Panc1 (cell line): ENCODE data around the gene ACIN1. TPM values are rescaled to one million over a fixed set of nuclear protein-coding genes. Genes with fewer than 3 reads are reported as not detected.

Source experiments
- ATAC-seq: fragments of 200-7000 bp; cut with Tn5 transposase; 2 replicates; pipeline ENCODE4 v1.9.1; 2020; ENCODE audit warnings: mild to moderate bottlenecking, moderate library complexity
- BruUV-seq: library from RNA; stranded (reverse); fragments of 400-500 nt; replicated peaks from 2 replicates; lab custom pipeline; 2021; lab: Mats Ljungman, UMichigan
- CTCF ChIA-PET: fragments of 300-600 bp; sonication (Branson Sonifier 250); formaldehyde crosslinking; loops from one replicate; lab custom pipeline; 2022; ENCODE audit warnings: antibody characterized with exemption; lab: Charles Lee
- POLR2A ChIA-PET: fragments of 300-600 bp; sonication (Branson Sonifier 250); formaldehyde crosslinking; loops from one replicate; lab custom pipeline; 2022; ENCODE audit warnings: antibody characterized with exemption; lab: Charles Lee
- DNase-seq: peaks from one replicate; pipeline ENCODE4 v3.0.0-alpha.2; 2010; ENCODE audit warnings: low read depth, low spot score
- H3K27ac ChIP-seq: 2 replicates; pipeline ENCODE4 v1.5.1; 2011; ENCODE audit warnings: mild to moderate bottlenecking, low read length, inconsistent platforms
- H3K27me3 ChIP-seq: fragments of 200-500 bp; sonication (Bioruptor generic); 2 replicates; pipeline ENCODE4 v1.6.0; 2014; ENCODE audit warnings: low read length, inconsistent platforms; ENCODE audit not compliant: control insufficient read depth, insufficient read depth
- H3K36me3 ChIP-seq: fragments of 200-500 bp; sonication (Bioruptor generic); 2 replicates; pipeline ENCODE4 v1.5.1; 2014; ENCODE audit warnings: inconsistent platforms, mild to moderate bottlenecking, low read length, moderate library complexity; ENCODE audit not compliant: control insufficient read depth, insufficient read depth
- H3K4me1 ChIP-seq: 2 replicates; pipeline ENCODE4 v1.5.1; 2011; ENCODE audit warnings: inconsistent platforms, mild to moderate bottlenecking, low read length, moderate library complexity; ENCODE audit not compliant: control insufficient read depth, insufficient read depth
- H3K4me3 ChIP-seq, 2 experiments: 2 replicates each; pipeline ENCODE4 v1.5.1; 2011 to 2012; ENCODE audit warnings: low read depth in 2 of 2, low read length in 2 of 2, mild to moderate bottlenecking in 2 of 2, inconsistent platforms in 1 of 2, moderate library complexity in 1 of 2
- H3K9me3 ChIP-seq: fragments of 200-500 bp; sonication (Bioruptor generic); 2 replicates; pipeline ENCODE4 v1.5.1; 2014; ENCODE audit warnings: low read depth, mild to moderate bottlenecking, inconsistent platforms, low read length, moderate library complexity; ENCODE audit not compliant: control insufficient read depth, insufficient read depth
- POLR2AphosphoS5 ChIP-seq: IDR thresholded peaks from 2 replicates; pipeline ENCODE4 v1.6.1; 2012; ENCODE audit warnings: mild to moderate bottlenecking, low read depth, low read length, moderate library complexity
- SIN3A ChIP-seq: IDR thresholded peaks from 2 replicates; pipeline ENCODE4 v1.6.1; 2012; ENCODE audit warnings: low read depth, mild to moderate bottlenecking, low read length, moderate library complexity, borderline replicate concordance; ENCODE audit not compliant: insufficient read depth
- TCF7L2 ChIP-seq: IDR thresholded peaks from 2 replicates; pipeline ENCODE4 v1.6.1; 2011; ENCODE audit warnings: mild to moderate bottlenecking, low read depth, low read length, inconsistent platforms
- in situ Hi-C: cut with HindIII; loops from 2 replicates; pipeline ENCODE4 v1.10.0; 2016; ENCODE audit warnings: low sequenced_read_pairs, low pct_unique_long_range_greater_than_20kb
- intact Hi-C: fragments of 100-400 bp; cut with micrococcal nuclease; formaldehyde crosslinking; loops from one replicate; pipeline ENCODE4 v1.10.0; 2022; ENCODE audit not compliant: unreplicated experiment
- total RNA-seq: library from RNA; stranded (reverse); gene quantifications from one replicate; pipeline ENCODE4 v1.2.1, GENCODE V29; 2021; ENCODE audit not compliant: unreplicated experiment
- TF ChIP-seq, protein P1 (sequence below): fragments of 450-650 bp; IDR thresholded peaks from 2 replicates; pipeline ENCODE4 v1.5.1; 2017; ENCODE audit warnings: mild to moderate bottlenecking
- TF ChIP-seq, protein P2 (sequence below), 2 experiments: IDR thresholded peaks; 2 replicates each; pipeline ENCODE4 v1.6.1; 2011 to 2012; ENCODE audit warnings: low read depth in 2 of 2, control low read depth in 1 of 2, low read length in 1 of 2, mild to moderate bottlenecking in 1 of 2, moderate library complexity in 1 of 2; ENCODE audit not compliant: insufficient read depth in 1 of 2

ACIN1 gene
- total RNA-seq, 1 experiment from 2014 or later: 162 TPM

DNA sequence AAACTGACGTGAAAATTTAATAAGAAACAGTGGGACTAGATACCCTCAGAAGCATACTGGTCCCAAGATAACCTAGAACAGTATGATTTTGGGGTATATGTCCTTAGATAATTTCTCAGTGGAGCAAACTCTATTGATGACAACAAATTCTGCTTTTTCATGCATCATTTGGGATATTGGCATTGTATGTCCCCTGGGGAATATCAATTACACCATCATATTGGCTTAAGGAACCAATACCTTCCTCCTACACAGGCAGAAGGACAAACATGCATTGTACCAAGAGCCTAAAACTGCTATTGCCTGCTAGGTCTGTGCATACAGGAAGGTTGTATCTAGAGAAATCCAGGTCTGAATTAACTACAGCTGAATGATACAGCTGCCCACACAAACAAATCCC, 20.0 kb downstream of the ACIN1 start:
- no peaks in the 10 kb centered on the region for H3K27me3 ChIP-seq
- intact Hi-C loops (no loop called here), in situ Hi-C loops (no loop called here)
- ChIA-PET CTCF (interaction anchor here (0.7 kb wide), 1 partner anchor 824 kb away, joined by 7 read pairs; no protein-coding TSS in a partner anchor), POLR2A (no interaction called here)
- H3K4me1 ChIP-seq: peaks cover 21% of the 10 kb centered on the region
- H3K27ac ChIP-seq: no peak overlapping the region
- no peak for DNase-seq
- no peak for ATAC-seq
- BruUV-seq: no TSS peak
- H3K36me3 ChIP-seq: peaks cover 35% of the 10 kb centered on the region
- no peaks in the 10 kb centered on the region for H3K9me3 ChIP-seq
- H3K4me3 ChIP-seq: no peak overlapping the region
- TF ChIP-seq SIN3A (no peak), TCF7L2 (no peak), POLR2AphosphoS5 (no peak)
- TF ChIP-seq, protein P1, sequence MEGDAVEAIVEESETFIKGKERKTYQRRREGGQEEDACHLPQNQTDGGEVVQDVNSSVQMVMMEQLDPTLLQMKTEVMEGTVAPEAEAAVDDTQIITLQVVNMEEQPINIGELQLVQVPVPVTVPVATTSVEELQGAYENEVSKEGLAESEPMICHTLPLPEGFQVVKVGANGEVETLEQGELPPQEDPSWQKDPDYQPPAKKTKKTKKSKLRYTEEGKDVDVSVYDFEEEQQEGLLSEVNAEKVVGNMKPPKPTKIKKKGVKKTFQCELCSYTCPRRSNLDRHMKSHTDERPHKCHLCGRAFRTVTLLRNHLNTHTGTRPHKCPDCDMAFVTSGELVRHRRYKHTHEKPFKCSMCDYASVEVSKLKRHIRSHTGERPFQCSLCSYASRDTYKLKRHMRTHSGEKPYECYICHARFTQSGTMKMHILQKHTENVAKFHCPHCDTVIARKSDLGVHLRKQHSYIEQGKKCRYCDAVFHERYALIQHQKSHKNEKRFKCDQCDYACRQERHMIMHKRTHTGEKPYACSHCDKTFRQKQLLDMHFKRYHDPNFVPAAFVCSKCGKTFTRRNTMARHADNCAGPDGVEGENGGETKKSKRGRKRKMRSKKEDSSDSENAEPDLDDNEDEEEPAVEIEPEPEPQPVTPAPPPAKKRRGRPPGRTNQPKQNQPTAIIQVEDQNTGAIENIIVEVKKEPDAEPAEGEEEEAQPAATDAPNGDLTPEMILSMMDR: no peak
- TF ChIP-seq, protein P2, sequence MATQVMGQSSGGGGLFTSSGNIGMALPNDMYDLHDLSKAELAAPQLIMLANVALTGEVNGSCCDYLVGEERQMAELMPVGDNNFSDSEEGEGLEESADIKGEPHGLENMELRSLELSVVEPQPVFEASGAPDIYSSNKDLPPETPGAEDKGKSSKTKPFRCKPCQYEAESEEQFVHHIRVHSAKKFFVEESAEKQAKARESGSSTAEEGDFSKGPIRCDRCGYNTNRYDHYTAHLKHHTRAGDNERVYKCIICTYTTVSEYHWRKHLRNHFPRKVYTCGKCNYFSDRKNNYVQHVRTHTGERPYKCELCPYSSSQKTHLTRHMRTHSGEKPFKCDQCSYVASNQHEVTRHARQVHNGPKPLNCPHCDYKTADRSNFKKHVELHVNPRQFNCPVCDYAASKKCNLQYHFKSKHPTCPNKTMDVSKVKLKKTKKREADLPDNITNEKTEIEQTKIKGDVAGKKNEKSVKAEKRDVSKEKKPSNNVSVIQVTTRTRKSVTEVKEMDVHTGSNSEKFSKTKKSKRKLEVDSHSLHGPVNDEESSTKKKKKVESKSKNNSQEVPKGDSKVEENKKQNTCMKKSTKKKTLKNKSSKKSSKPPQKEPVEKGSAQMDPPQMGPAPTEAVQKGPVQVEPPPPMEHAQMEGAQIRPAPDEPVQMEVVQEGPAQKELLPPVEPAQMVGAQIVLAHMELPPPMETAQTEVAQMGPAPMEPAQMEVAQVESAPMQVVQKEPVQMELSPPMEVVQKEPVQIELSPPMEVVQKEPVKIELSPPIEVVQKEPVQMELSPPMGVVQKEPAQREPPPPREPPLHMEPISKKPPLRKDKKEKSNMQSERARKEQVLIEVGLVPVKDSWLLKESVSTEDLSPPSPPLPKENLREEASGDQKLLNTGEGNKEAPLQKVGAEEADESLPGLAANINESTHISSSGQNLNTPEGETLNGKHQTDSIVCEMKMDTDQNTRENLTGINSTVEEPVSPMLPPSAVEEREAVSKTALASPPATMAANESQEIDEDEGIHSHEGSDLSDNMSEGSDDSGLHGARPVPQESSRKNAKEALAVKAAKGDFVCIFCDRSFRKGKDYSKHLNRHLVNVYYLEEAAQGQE (IDR thresholded peaks at IDR 0.05; ENCODE audit: insufficient read depth in 1 of 2, low read depth in 2 of 2, low read length in 1 of 2): no peak

GRCh38 chr14:23071921-23072539, 22.9 kb downstream of the ACIN1 start:
- intact Hi-C loops: no loop called here
- CTCF ChIA-PET: interaction anchor here (0.7 kb wide), 1 partner anchor 22 kb away, joined by 4 read pairs; no protein-coding TSS in a partner anchor
- ATAC-seq: peak; percentile 14; the same call in 1 of the 2 replicates
- Histone ChIP-seq H3K9me3 (no peaks in the 10 kb centered on the region), H3K27ac (peak overlapping the region; percentile 96), H3K4me3 (peak overlapping the region in 1 of 2 experiments; percentile 95; a peak in 2 of 4 replicates), H3K36me3 (peaks cover 26% of the 10 kb centered on the region), H3K4me1 (peaks cover 16% of the 10 kb centered on the region), H3K27me3 (no peaks in the 10 kb centered on the region)
- no TSS peak for BruUV-seq
- in situ Hi-C loops: no loop called here
- POLR2A ChIA-PET: no interaction called here
- no peak for DNase-seq
- no peak for TF ChIP-seq TCF7L2
- no peak for TF ChIP-seq SIN3A
- TF ChIP-seq, protein P2 (IDR thresholded peaks at IDR 0.05; ENCODE audit: insufficient read depth in 1 of 2, low read depth in 2 of 2, low read length in 1 of 2): no peak
- TF ChIP-seq, protein P1: no peak
